ENCODE measurements around the gene CYB5B. TPM values are rescaled to one million over a fixed set of nuclear protein-coding genes. Genes with fewer than 3 reads are reported as not detected.

CYB5B gene
- total RNA-seq, 1 donor: 67.7 TPM

DNA sequence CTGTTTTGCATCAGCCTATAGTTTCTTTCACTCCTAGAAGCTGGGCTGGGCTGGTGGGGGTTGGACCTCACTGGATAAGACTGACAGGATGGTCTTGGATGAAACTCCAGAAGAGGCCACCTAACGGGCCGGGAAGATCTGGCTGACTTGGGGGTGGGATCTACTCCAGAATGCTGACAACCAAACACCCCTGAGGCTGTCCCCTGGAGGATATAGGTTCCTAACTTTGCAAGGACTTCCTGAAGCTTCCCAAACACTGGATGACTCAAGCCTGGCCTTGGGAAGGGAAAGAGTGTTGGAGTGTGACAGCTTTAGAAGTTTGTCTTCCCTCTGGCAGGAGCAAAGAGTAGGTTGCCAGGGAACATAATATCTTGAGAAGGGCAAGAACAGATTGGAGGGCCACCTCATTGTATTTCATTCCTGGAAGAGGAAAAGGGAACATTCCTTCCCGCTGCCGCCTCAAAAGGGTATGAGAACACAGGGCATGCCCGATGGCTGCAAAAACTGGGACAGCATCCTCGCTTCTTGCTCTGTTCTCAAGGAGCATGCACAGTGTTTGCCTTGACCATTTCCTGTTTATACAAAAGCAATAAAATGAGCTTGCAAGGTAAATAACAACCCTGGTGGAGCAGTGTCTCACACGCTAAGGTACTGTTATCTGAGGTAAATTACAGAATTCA, 6.8 kb upstream of the CYB5B start:
- peak; percentile 51 for DNase-seq (ENCODE audit: insufficient read length, low spot score, missing footprints)
- Histone ChIP-seq H3K4me2 (ENCODE audit: insufficient read depth, low read length) (no peak overlapping the region), H3K27ac (ENCODE audit: low read depth, low read length) (no peak overlapping the region), H4K20me1 (ENCODE audit: insufficient read depth, low read length) (no peaks in the 10 kb centered on the region), H3K9me3 (ENCODE audit: low read depth, low read length) (no peaks in the 10 kb centered on the region), H3K4me3 (ENCODE audit: insufficient read depth, low read length) (no peak overlapping the region), H3K27me3 (ENCODE audit: insufficient read depth, low read length) (no peaks in the 10 kb centered on the region), H3K4me1 (ENCODE audit: insufficient read depth, low read length) (peaks cover 6% of the 10 kb centered on the region), H3K79me2 (ENCODE audit: insufficient read depth, low read length) (no peaks in the 10 kb centered on the region), H2AFZ (ENCODE audit: low read length) (peak overlapping the region; percentile 58), H3K36me3 (ENCODE audit: insufficient read depth, low read length) (no peaks in the 10 kb centered on the region)
- TF ChIP-seq, protein P1, sequence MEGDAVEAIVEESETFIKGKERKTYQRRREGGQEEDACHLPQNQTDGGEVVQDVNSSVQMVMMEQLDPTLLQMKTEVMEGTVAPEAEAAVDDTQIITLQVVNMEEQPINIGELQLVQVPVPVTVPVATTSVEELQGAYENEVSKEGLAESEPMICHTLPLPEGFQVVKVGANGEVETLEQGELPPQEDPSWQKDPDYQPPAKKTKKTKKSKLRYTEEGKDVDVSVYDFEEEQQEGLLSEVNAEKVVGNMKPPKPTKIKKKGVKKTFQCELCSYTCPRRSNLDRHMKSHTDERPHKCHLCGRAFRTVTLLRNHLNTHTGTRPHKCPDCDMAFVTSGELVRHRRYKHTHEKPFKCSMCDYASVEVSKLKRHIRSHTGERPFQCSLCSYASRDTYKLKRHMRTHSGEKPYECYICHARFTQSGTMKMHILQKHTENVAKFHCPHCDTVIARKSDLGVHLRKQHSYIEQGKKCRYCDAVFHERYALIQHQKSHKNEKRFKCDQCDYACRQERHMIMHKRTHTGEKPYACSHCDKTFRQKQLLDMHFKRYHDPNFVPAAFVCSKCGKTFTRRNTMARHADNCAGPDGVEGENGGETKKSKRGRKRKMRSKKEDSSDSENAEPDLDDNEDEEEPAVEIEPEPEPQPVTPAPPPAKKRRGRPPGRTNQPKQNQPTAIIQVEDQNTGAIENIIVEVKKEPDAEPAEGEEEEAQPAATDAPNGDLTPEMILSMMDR (IDR thresholded peaks at IDR 0.05; ENCODE audit: extremely low read depth, low read depth, low read length): no peak

GRCh38 chr16:69419956-69420355, 4.5 kb upstream of the CYB5B start:
- Histone ChIP-seq H3K79me2 (ENCODE audit: insufficient read depth, low read length) (peaks cover 9% of the 10 kb centered on the region), H3K4me1 (ENCODE audit: insufficient read depth, low read length) (peaks cover 9% of the 10 kb centered on the region), H4K20me1 (ENCODE audit: insufficient read depth, low read length) (no peaks in the 10 kb centered on the region), H3K4me2 (ENCODE audit: insufficient read depth, low read length) (no peak overlapping the region), H3K4me3 (ENCODE audit: insufficient read depth, low read length) (no peak overlapping the region), H3K9me3 (ENCODE audit: low read depth, low read length) (no peaks in the 10 kb centered on the region), H2AFZ (ENCODE audit: low read length) (no peak overlapping the region), H3K36me3 (ENCODE audit: insufficient read depth, low read length) (no peaks in the 10 kb centered on the region), H3K27ac (ENCODE audit: low read depth, low read length) (no peak overlapping the region), H3K27me3 (ENCODE audit: insufficient read depth, low read length) (no peaks in the 10 kb centered on the region)
- DNase-seq (ENCODE audit: insufficient read length, low spot score, missing footprints): no peak
- TF ChIP-seq, protein P1 (IDR thresholded peaks at IDR 0.05; ENCODE audit: extremely low read depth, low read depth, low read length): no peak

DNA sequence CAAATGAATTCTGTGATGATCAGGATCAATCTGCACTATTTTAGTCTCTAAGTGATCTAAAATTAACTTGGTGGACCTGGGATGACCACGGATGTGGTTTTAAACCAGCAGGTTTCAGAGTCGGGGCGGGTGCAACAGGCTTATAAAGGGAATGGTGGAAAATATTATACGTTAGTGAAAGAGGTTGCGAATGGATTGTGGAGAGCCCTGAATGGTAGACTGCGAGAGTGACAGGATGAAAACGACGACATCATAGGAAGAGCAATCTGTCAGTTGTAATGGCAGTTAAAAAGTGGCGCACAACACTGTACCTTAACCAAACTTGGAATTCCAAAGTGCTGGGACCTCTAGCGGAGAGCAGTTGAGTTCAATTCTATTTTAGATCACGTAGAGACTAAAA, 1.2 kb upstream of the CYB5B start:
- Histone ChIP-seq H3K27me3 (ENCODE audit: insufficient read depth, low read length) (no peaks in the 10 kb centered on the region), H3K4me1 (ENCODE audit: insufficient read depth, low read length) (peaks cover 9% of the 10 kb centered on the region), H3K4me3 (ENCODE audit: insufficient read depth, low read length) (no peak overlapping the region), H3K36me3 (ENCODE audit: insufficient read depth, low read length) (peaks cover 4% of the 10 kb centered on the region), H2AFZ (ENCODE audit: low read length) (no peak overlapping the region), H3K9me3 (ENCODE audit: low read depth, low read length) (no peaks in the 10 kb centered on the region), H3K4me2 (ENCODE audit: insufficient read depth, low read length) (no peak overlapping the region), H4K20me1 (ENCODE audit: insufficient read depth, low read length) (no peaks in the 10 kb centered on the region), H3K27ac (ENCODE audit: low read depth, low read length) (no peak overlapping the region), H3K79me2 (ENCODE audit: insufficient read depth, low read length) (peaks cover 38% of the 10 kb centered on the region)
- DNase-seq (ENCODE audit: insufficient read length, low spot score, missing footprints): no peak
- TF ChIP-seq, protein P1 (IDR thresholded peaks at IDR 0.05; ENCODE audit: extremely low read depth, low read depth, low read length): no peak

GRCh38 chr16:69424935-69425784, 741 bp downstream of the CYB5B start:
- TF ChIP-seq, protein P1 (IDR thresholded peaks at IDR 0.05; ENCODE audit: extremely low read depth, low read depth, low read length): no peak
- no peaks in the 10 kb centered on the region for H3K27me3 ChIP-seq (ENCODE audit: insufficient read depth, low read length)
- H4K20me1 ChIP-seq (ENCODE audit: insufficient read depth, low read length): no peaks in the 10 kb centered on the region
- H2AFZ ChIP-seq (ENCODE audit: low read length): peak overlapping the region; percentile 99
- no peaks in the 10 kb centered on the region for H3K9me3 ChIP-seq (ENCODE audit: low read depth, low read length)
- DNase-seq (ENCODE audit: insufficient read length, low spot score, missing footprints): peak; percentile 67
- H3K4me3 ChIP-seq (ENCODE audit: insufficient read depth, low read length): peak overlapping the region; percentile 89
- peaks cover 9% of the 10 kb centered on the region for H3K4me1 ChIP-seq (ENCODE audit: insufficient read depth, low read length)
- H3K4me2 ChIP-seq (ENCODE audit: insufficient read depth, low read length): peak overlapping the region; percentile 82
- peaks cover 12% of the 10 kb centered on the region for H3K36me3 ChIP-seq (ENCODE audit: insufficient read depth, low read length)
- peak overlapping the region; percentile 73 for H3K27ac ChIP-seq (ENCODE audit: low read depth, low read length)
- H3K79me2 ChIP-seq (ENCODE audit: insufficient read depth, low read length): peaks cover 57% of the 10 kb centered on the region
